Upper lobe of left lung (tissue), 6 donors: ENCODE measurements around the gene DHRS7C. TPM values are rescaled to one million over a fixed set of nuclear protein-coding genes. Genes with fewer than 3 reads are reported as not detected.

Source experiments
- ATAC-seq, 2 donors: fragments of 200-7000 bp; cut with Tn5 transposase; one replicate each; pipeline ENCODE4 v1.9.1; 2022; ENCODE audit warnings: mild to moderate bottlenecking in 2 of 2, moderate library complexity in 2 of 2; ENCODE audit not compliant: low FRiP score in 2 of 2
- DNase-seq, 2 donors: peaks; one replicate each; pipeline ENCODE4 v3.0.0-alpha.2; 2019 to 2020
- H3K27ac ChIP-seq, 4 donors: fragments of 200-600 bp; sonication (generic); one replicate each; pipeline ENCODE4 v1.5.1; 2016 to 2019
- H3K27me3 ChIP-seq, 4 donors: fragments of 200-600 bp; sonication (generic); one replicate each; pipeline ENCODE4 v1.5.1; 2017 to 2019
- H3K36me3 ChIP-seq, 4 donors: fragments of 200-600 bp; sonication (generic); one replicate each; pipeline ENCODE4 v1.5.1; 2016 to 2019
- H3K4me1 ChIP-seq, 4 donors: fragments of 200-600 bp; sonication (generic); one replicate each; pipeline ENCODE4 v1.5.1; 2018 to 2019
- H3K4me3 ChIP-seq, 4 donors: fragments of 200-600 bp; sonication (generic); one replicate each; pipeline ENCODE4 v1.5.1; 2017 to 2019; ENCODE audit warnings: mild to moderate bottlenecking in 2 of 4, moderate library complexity in 1 of 4
- H3K9me3 ChIP-seq, 4 donors: fragments of 200-600 bp; sonication (generic); one replicate each; pipeline ENCODE4 v1.5.1; 2018 to 2019
- CTCF ChIP-seq, 6 experiments: fragments of 450-650 bp in 4 of 6; fragments of 200-600 bp in 2 of 6; sonication (generic) in 2 of 6; IDR thresholded peaks; one replicate each; pipeline ENCODE4 v1.5.1; 2016 to 2019; ENCODE audit warnings: antibody characterized with exemption in 6 of 6
- EP300 ChIP-seq, 4 donors: sonication (generic); formaldehyde crosslinking; IDR thresholded peaks; one replicate each; pipeline ENCODE4 v1.5.1; 2017; ENCODE audit warnings: antibody characterized with exemption in 4 of 4, control low read depth in 2 of 4
- POLR2A ChIP-seq, 4 donors: fragments of 450-650 bp; IDR thresholded peaks; one replicate each; pipeline ENCODE4 v1.5.1; 2016 to 2017; ENCODE audit warnings: antibody characterized with exemption in 4 of 4, mild to moderate bottlenecking in 2 of 4
- POLR2AphosphoS5 ChIP-seq, 2 donors: sonication (generic); formaldehyde crosslinking; IDR thresholded peaks; one replicate each; pipeline ENCODE4 v1.5.1; 2017; ENCODE audit warnings: antibody characterized with exemption in 2 of 2
- WGBS, 2 donors: methylation state at CpG; one replicate each; pipeline ENCODE4 v1.1.5; 2017 to 2018; 5-methylcytosine and 5-hydroxymethylcytosine counted together
- total RNA-seq, 6 donors: library from RNA; depleted of rRNA in 4 of 6; stranded (reverse); fragments of >200 nt in 4 of 6; gene quantifications; one replicate each; pipeline versions ENCODE4 v1.1.0 to v1.2.1, GENCODE V29; 2016 to 2021
- donor health status: DM: no; HTN: no; CAD: no; lungs with moderate emphysema.
- donor health status: DM: no; HTN: yes; CAD: no; lungs with severe emphysema.

Gene DHRS7C
- total RNA-seq, 6 donors from 2014 or later = not detected

DNA sequence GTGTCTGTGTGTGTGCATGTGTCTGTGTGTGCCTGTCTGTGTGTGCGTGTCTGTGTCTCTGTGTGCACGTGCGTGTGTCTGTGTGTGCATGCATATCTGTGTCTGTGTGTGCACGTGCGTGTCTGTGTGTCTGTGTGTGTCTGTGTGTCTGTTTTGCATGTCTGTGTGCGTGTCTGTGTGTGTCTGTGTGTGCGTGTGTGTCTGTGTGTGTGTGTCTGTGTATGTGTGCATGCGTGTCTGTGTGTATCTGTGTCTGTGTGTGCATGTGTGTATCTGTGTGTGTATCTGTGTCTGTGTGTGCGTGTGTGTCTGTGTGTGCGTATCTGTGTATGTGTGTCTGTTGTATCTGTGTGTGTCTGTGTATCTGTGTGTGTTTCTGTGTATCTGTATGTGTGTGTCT lies 25.1 kb upstream of the DHRS7C start:
- Histone ChIP-seq H3K27me3 (no peaks in the 10 kb centered on the region), H3K36me3 (no peaks in the 10 kb centered on the region), H3K4me1 (no peaks in the 10 kb centered on the region), H3K4me3 (no peak overlapping the region), H3K9me3 (no peaks in the 10 kb centered on the region), H3K27ac (no peak overlapping the region)
- 58 to 96% methylated on average over 6 to 9 of the region's 10 CpGs for WGBS, 2 donors
- ATAC-seq (no peak), DNase-seq (no peak)
- TF ChIP-seq EP300 (IDR thresholded peaks at IDR 0.05) = no peak

- Histone ChIP-seq H3K27ac (no peak overlapping the region), H3K36me3 (no peaks in the 10 kb centered on the region), H3K4me1 (no peaks in the 10 kb centered on the region), H3K27me3 (no peaks in the 10 kb centered on the region), H3K9me3 (no peaks in the 10 kb centered on the region), H3K4me3 (no peak overlapping the region)
- TF ChIP-seq EP300 (IDR thresholded peaks at IDR 0.05) (no peak), POLR2A (IDR thresholded peaks at IDR 0.05) (no peak), POLR2AphosphoS5 (IDR thresholded peaks at IDR 0.05) (no peak), CTCF (IDR thresholded peaks at IDR 0.05) (no peak)
- no peak for DNase-seq
- no peak for ATAC-seq
- 77 to 86% methylated on average over 14 of the region's 14 CpGs for WGBS, 2 donors
Observed at GRCh38 chr17:9814337-9814945, 23.0 kb upstream of the DHRS7C start.

GRCh38 chr17:9813166-9813565 lies 21.8 kb upstream of the DHRS7C start:
- no peaks in the 10 kb centered on the region for H3K36me3 ChIP-seq
- TF ChIP-seq POLR2AphosphoS5 (IDR thresholded peaks at IDR 0.05) (no peak), POLR2A (IDR thresholded peaks at IDR 0.05) (no peak), EP300 (IDR thresholded peaks at IDR 0.05) (no peak), CTCF (IDR thresholded peaks at IDR 0.05) (no peak)
- H3K27me3 ChIP-seq = no peaks in the 10 kb centered on the region
- H3K27ac ChIP-seq = no peak overlapping the region
- 59 to 84% methylated on average over 9 of the region's 9 CpGs for WGBS, 2 donors
- DNase-seq (no peak), ATAC-seq (no peak)
- H3K9me3 ChIP-seq = no peaks in the 10 kb centered on the region
- H3K4me3 ChIP-seq = no peak overlapping the region
- H3K4me1 ChIP-seq = no peaks in the 10 kb centered on the region

- Histone ChIP-seq H3K9me3 (no peaks in the 10 kb centered on the region), H3K27ac (no peak overlapping the region), H3K27me3 (no peaks in the 10 kb centered on the region), H3K4me3 (no peak overlapping the region), H3K36me3 (no peaks in the 10 kb centered on the region), H3K4me1 (no peaks in the 10 kb centered on the region)
- DNase-seq (no peak), ATAC-seq (no peak)
- TF ChIP-seq POLR2AphosphoS5 (IDR thresholded peaks at IDR 0.05) = no peak
- no peak for TF ChIP-seq CTCF (IDR thresholded peaks at IDR 0.05)
- TF ChIP-seq POLR2A (IDR thresholded peaks at IDR 0.05) = no peak
- TF ChIP-seq EP300 (IDR thresholded peaks at IDR 0.05) = no peak
- WGBS, 2 donors = 61 to 64% methylated on average over 11 of the region's 11 CpGs
Observed at GRCh38 chr17:9811537-9811936, 20.1 kb upstream of the DHRS7C start.

DNA sequence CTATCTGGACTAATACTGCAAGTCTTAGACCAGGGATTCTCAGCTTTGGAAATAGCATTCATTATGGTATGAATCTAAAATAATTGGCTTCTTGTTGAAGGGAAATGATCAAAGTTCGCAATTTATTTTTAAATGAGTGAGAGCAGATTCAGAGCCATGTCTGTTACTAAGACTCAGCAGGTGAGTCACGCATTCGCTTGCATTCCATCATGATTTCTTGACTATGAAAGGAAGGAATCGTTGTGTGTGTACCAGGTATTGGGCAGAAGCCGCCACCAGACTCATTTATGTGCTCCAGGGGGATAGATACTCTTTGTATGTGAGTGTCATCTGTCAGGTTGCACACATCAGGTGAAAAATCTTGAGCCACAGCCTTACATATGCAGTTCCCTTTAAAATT lies 19.7 kb upstream of the DHRS7C start:
- Histone ChIP-seq H3K4me1 (no peaks in the 10 kb centered on the region), H3K9me3 (no peaks in the 10 kb centered on the region), H3K27ac (no peak overlapping the region), H3K27me3 (no peaks in the 10 kb centered on the region), H3K4me3 (no peak overlapping the region), H3K36me3 (no peaks in the 10 kb centered on the region)
- 86 to 93% methylated on average over 5 of the region's 5 CpGs for WGBS, 2 donors
- TF ChIP-seq POLR2AphosphoS5 (IDR thresholded peaks at IDR 0.05) (no peak), EP300 (IDR thresholded peaks at IDR 0.05) (no peak), CTCF (IDR thresholded peaks at IDR 0.05) (no peak), POLR2A (IDR thresholded peaks at IDR 0.05) (no peak)
- DNase-seq = no peak
- no peak for ATAC-seq
